Camera-type eye (tissue), 1 donor: ENCODE results near the gene ATG13. TPM values are rescaled to one million over a fixed set of nuclear protein-coding genes. Genes with fewer than 3 reads are reported as not detected.

Source experiments
- total RNA-seq: library from RNA; depleted of rRNA; stranded (reverse); fragments of >200 nt; gene quantifications from one replicate; pipeline ENCODE4 v1.2.3, GENCODE V29; 2014

Gene ATG13
- total RNA-seq: 70.8 TPM

DNA sequence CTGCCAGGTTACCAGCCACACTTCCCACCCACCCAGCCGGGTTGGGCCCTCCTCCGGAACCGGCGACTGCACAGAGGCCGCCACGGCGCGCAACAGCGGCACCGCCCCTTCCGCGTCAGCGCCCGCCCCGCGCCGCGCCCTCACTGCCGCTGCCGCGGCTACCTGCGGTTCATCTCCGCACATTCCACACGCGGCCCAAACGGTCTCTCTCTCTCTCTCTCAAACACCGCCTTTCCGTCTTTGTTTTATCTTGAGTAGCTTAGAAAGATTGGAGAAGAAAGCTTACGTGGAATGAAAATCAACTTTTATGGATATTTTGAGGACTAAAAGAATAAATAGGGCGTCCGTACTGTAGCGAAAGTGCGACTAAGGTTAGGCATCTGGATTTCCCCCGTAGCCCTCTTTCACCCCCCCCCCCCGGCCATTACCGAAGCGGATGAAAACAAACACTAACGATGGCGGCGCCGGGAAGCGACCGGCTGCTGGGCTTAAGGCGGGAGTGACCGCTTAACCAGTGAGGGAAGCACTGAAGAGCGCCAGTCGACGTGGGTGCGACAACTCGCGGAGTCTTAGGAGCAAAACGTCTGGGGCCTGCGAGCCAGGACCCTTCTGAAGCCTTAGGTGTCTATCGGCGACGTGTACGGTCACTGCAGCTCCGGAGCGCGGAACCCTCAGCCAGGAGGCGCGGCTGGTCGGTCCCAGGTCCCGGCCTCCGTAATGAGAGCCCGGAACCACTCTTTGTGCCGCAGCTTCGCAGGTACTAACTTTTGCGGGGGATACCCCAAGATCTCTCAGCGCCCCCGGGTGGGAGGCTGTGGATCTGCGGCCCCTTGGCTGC is at the start of gene ATG13, which contains the start of gene HARBI1:
Gene ATG13, plus strand, starts transcription at position 420 of the 838 bp plus-strand sequence. CDS start 26,739 bp downstream, outside the sequence.
Gene HARBI1, minus strand, starts transcription at position 94 of the 838 bp plus-strand sequence. CDS start 990 bp downstream, outside the sequence.

DNA sequence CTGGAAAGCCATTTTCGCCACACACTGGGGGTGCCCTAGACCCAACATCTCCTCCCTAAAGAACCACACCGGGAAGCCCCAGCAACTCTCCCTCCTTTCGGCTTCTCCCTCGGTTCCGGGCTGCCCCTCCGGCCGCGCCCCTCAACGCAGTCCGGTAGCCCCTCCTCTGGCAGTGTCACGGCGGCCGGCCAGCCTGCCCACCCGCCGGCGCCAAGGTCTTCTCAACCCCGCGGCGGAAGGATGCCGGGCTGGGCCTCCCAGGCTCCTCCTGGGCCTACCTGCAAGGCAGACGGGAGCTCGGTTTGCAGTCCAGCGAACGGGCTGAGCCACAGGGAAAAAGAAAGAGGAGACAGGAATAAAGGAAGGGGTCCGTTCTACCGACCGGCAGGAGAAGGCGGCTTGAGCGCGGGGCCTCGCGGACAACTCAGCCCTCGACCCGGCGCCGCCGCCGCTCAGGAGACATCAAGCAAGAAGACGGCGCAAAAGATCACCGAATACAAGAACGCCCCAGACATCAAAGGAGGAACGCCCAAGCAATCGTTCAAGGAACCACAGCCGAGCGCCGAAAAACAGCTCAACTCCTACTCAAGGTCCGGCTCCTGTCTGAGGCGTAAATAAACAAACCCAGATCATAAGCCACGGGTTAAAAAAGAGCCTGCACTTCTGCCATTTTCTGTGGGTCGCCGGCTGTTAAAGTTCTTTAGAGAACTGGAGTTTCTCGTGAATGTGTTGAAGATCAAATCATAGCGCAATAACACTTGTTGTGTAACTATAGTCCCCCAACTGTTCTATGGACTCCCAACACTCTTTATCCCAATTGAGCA is 23.6 kb upstream of the ATG13 start, which contains the start of gene AMBRA1:
Gene AMBRA1, minus strand, starts transcription at position 474 of the 824 bp plus-strand sequence. CDS start 45,643 bp downstream, outside the sequence.

DNA sequence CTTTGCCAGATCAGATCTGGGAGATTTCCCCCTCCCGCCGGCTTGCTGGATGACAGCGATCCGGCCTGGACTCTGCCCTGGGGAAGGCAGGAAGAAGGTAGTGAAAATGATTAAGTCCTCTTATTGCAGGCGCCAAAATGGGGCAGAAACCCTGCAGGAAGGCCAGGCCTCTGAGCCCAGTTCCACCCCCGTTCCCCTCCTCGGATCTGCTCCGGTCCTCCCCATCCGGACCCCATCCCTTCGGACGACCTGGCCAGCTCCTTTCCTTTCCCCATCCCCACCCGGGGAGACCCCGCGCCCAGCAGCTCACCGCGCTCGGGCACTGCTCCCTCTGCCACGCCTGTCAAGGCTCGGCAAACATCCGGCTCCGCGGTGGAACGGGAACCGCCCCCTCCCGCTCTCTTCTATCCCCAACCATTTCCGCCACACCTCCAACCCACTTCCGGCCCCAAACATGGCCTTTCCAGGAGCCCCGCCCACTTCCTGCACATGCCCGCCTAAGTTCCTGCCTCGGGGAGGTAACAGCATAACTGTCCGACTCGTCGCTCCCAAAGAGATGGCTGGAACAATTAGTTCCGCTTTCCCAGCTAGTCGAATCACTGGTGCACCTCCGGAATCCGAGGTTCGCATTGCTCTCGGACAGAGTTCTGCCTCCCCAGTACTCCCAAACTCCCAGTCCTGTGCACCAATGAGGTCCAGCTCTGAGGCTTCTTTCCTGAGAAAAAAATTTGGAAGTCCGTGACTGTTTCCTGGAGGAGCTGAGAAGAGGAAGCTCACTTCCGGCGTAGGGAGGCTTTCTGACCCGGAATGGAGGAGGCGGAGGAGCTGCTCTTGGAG is 83.1 kb downstream of the ATG13 start, which contains the start of the genes ARHGAP1 and ZNF408:
Gene ARHGAP1, minus strand, starts transcription at position 379 of the 837 bp plus-strand sequence. CDS start 4,512 bp downstream, outside the sequence.
Gene ZNF408, plus strand, starts transcription at position 791 of the 837 bp plus-strand sequence. Its CDS starts 17 bp downstream, at position 808.

DNA sequence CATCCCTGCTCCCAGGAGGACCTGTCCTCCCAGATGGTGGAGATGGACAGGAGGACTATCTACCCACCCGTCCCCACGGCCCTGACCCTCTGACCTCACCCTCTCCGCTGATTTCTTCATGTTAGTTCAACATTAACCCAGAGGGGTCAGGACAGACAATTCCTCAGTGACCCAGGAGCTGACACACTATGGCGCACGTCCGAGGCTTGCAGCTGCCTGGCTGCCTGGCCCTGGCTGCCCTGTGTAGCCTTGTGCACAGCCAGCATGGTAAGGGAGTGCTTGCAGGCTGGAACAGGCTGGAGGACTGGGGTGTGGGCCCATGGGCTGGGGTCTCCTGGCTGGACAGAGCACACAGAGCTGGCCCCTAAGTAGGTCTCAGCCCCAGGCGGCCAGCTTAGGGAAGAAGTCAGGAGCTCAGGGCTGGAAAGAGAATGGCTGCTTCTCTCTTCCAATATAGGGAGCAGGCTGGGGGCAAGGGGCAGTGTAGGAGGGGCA is 101.7 kb downstream of the ATG13 start, which contains the start of gene F2:
Gene F2, plus strand, starts transcription at position 166 of the 495 bp plus-strand sequence. Its CDS starts 23 bp downstream, at position 189.

Other genes with a start within 250 kb of the ATG13 start
- 221 TPM for gene MDK, start 235.9 kb upstream of the ATG13 start, total RNA-seq
- 3.2 TPM for gene CHRM4, start 225.8 kb upstream of the ATG13 start, total RNA-seq
- 52.5 TPM for gene AMBRA1, start 23.5 kb upstream of the ATG13 start, total RNA-seq
- 4.4 TPM for gene HARBI1, start 326 bp upstream of the ATG13 start, total RNA-seq
- gene ARHGAP1, start 83.1 kb downstream of the ATG13 start, total RNA-seq: 32.6 TPM
- 9.0 TPM for gene ZNF408, start 83.5 kb downstream of the ATG13 start, total RNA-seq
- not detected for gene F2, start 101.7 kb downstream of the ATG13 start, total RNA-seq
- gene CKAP5, start 228.7 kb downstream of the ATG13 start, total RNA-seq: 118 TPM